ENCODE results near the gene KRTAP12-1.

DNA sequence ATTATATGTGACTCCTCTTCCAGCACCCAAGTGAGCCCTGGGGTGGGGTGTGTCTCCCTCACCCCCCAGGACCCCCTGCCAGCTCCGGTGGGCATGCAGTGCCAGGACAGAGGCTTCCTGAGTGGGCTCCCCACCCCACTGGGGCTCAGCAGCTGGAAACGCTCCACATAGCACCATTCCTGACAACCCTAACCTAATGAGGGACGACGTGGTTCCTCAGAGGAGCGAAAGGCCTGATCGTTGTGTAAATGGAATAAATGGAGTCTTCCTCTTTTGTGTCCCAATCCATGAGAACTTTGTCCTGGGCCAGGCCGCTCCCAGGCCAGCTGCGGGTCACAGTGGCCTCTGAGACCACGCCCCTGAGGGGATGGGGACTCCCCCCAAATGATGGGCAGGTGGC lies 31.2 kb upstream of the KRTAP12-1 start:
- TF ChIP-seq, protein P1, sequence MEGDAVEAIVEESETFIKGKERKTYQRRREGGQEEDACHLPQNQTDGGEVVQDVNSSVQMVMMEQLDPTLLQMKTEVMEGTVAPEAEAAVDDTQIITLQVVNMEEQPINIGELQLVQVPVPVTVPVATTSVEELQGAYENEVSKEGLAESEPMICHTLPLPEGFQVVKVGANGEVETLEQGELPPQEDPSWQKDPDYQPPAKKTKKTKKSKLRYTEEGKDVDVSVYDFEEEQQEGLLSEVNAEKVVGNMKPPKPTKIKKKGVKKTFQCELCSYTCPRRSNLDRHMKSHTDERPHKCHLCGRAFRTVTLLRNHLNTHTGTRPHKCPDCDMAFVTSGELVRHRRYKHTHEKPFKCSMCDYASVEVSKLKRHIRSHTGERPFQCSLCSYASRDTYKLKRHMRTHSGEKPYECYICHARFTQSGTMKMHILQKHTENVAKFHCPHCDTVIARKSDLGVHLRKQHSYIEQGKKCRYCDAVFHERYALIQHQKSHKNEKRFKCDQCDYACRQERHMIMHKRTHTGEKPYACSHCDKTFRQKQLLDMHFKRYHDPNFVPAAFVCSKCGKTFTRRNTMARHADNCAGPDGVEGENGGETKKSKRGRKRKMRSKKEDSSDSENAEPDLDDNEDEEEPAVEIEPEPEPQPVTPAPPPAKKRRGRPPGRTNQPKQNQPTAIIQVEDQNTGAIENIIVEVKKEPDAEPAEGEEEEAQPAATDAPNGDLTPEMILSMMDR (IDR thresholded peaks at IDR 0.05) = no peak
- no peak for TF ChIP-seq ZNF138 (CRISPR knock-in tag; conservative IDR thresholded peaks at IDR 0.05)
- TF ChIP-seq IRF2 (CRISPR knock-in tag; IDR thresholded peaks at IDR 0.05; ENCODE audit: borderline replicate concordance, low read depth) = no peak
- TF ChIP-seq NR2C2 (CRISPR knock-in tag; IDR thresholded peaks at IDR 0.05) = no peak
- no peak for TF ChIP-seq SP1 (CRISPR knock-in tag; conservative IDR thresholded peaks at IDR 0.05)
- no peak for TF ChIP-seq ZNF219 (CRISPR knock-in tag; IDR thresholded peaks at IDR 0.05; ENCODE audit: borderline replicate concordance)
- no peak for TF ChIP-seq ZSCAN18 (CRISPR knock-in tag; IDR thresholded peaks at IDR 0.05)
- TF ChIP-seq CREB1 (CRISPR knock-in tag; IDR thresholded peaks at IDR 0.05) = no peak
